ENCODE measurements around the gene B4GALNT1. TPM values are rescaled to one million over a fixed set of nuclear protein-coding genes. Genes with fewer than 3 reads are reported as not detected.

Gene B4GALNT1
- polyA plus RNA-seq, 2 of the 4 experiments (the other 2 are of a cell fraction), result 25.7 to 35.1 TPM

- TF ChIP-seq MYC (IDR thresholded peaks at IDR 0.05; ENCODE audit: borderline replicate concordance, low read length) (no peak), HOXB13 (CRISPR knock-in tag; IDR thresholded peaks at IDR 0.05; ENCODE audit: low read depth) (no peak), GATA3 (IDR thresholded peaks at IDR 0.05; ENCODE audit: borderline replicate concordance) (no peak), SREBF2 (IDR thresholded peaks at IDR 0.05) (no peak), NPAS2 (CRISPR knock-in tag; IDR thresholded peaks at IDR 0.05; ENCODE audit: borderline replicate concordance) (no peak), KDM5A (IDR thresholded peaks at IDR 0.05) (no peak), ZNF302 (CRISPR knock-in tag; IDR thresholded peaks at IDR 0.05) (no peak), POLR2AphosphoS2 (conservative IDR thresholded peaks at IDR 0.05; ENCODE audit: low read length) (no peak), CHD2 (IDR thresholded peaks at IDR 0.05; ENCODE audit: low read length, partially characterized antibody) (no peak), CEBPB (IDR thresholded peaks at IDR 0.05) (no peak), ZC3H11A (IDR thresholded peaks at IDR 0.05) (no peak)
- TF ChIP-seq, protein P1, sequence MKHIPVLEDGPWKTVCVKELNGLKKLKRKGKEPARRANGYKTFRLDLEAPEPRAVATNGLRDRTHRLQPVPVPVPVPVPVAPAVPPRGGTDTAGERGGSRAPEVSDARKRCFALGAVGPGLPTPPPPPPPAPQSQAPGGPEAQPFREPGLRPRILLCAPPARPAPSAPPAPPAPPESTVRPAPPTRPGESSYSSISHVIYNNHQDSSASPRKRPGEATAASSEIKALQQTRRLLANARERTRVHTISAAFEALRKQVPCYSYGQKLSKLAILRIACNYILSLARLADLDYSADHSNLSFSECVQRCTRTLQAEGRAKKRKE (CRISPR knock-in tag; IDR thresholded peaks at IDR 0.05; ENCODE audit: low read depth), result no peak
- Histone ChIP-seq H3K4me3 (peak overlapping the region; percentile 90), H3K9me3 (no peaks in the 10 kb centered on the region), H3K4me1 (peaks cover 13% of the 10 kb centered on the region; the same call in 2 of the 3 replicates), H3K27ac (peak overlapping the region; percentile 94 to 97), H3K4me2 (peak overlapping the region; percentile 100)
- FAIRE-seq (no peak), ATAC-seq (no peak), DNase-seq (ENCODE audit: low read depth in 1 of 2, low spot score in 1 of 2) (no peak)
- ChIA-PET CTCF (interaction anchor here (0.9 to 20.9 kb wide), 4 partner anchors 10 to 27 kb away, joined by 3 to 336 read pairs (median 6); partner anchors contain the start of gene PIP4K2C), POLR2A (interaction anchor here (0.7 kb wide), 1 partner anchor 12 kb away, joined by 3 read pairs; no protein-coding TSS in a partner anchor)
- 86% methylated on average over 6 of the region's 6 CpGs for WGBS (ENCODE audit: missing lambda C conversion rate)
These were observed 29.1 kb downstream of the B4GALNT1 start for GRCh38 chr12:57603815-57604453.

GRCh38 chr12:57603324-57603723 is 29.7 kb downstream of the B4GALNT1 start:
- FAIRE-seq, result no peak
- no peaks in the 10 kb centered on the region for H3K9me3 ChIP-seq
- H3K4me1 ChIP-seq, result peaks cover 13% of the 10 kb centered on the region; the same call in 2 of the 3 replicates
- ATAC-seq, result no peak
- 88% methylated on average over 2 of the region's 2 CpGs for WGBS (ENCODE audit: missing lambda C conversion rate)
- no peak overlapping the region for H3K27ac ChIP-seq
- no peak overlapping the region for H3K4me2 ChIP-seq
- H3K4me3 ChIP-seq, result no peak overlapping the region
- ChIA-PET POLR2A (interaction anchor here (0.7 kb wide), 1 partner anchor 12 kb away, joined by 3 read pairs; no protein-coding TSS in a partner anchor), CTCF (interaction anchor here (0.9 to 20.9 kb wide), 3 partner anchors 11 to 28 kb away, joined by 3 to 336 read pairs (median 8); partner anchors contain the start of gene PIP4K2C)
- DNase-seq (ENCODE audit: low read depth in 1 of 2, low spot score in 1 of 2), result no peak
- TF ChIP-seq HES2 (IDR thresholded peaks at IDR 0.05) (no peak), HOXB13 (CRISPR knock-in tag; IDR thresholded peaks at IDR 0.05; ENCODE audit: low read depth) (no peak), CBX8 (IDR thresholded peaks at IDR 0.05) (no peak), CEBPB (IDR thresholded peaks at IDR 0.05) (no peak), BHLHE40 (IDR thresholded peaks at IDR 0.05; ENCODE audit: low read depth, low read length) (no peak), SMC3 (IDR thresholded peaks at IDR 0.05) (no peak), NFE2L2 (conservative IDR thresholded peaks at IDR 0.05; ENCODE audit: low read length) (no peak), TFCP2L1 (CRISPR knock-in tag; IDR thresholded peaks at IDR 0.05) (no peak), NPAS2 (CRISPR knock-in tag; IDR thresholded peaks at IDR 0.05; ENCODE audit: borderline replicate concordance) (no peak), RAD21 (conservative IDR thresholded peaks at IDR 0.05 in 1 of 2, IDR thresholded peaks at IDR 0.05 in 1 of 2) (no peak), ZFP36 (IDR thresholded peaks at IDR 0.05; ENCODE audit: borderline replicate concordance, partially characterized antibody) (no peak), EP300 (IDR thresholded peaks at IDR 0.05) (no peak), E2F6 (IDR thresholded peaks at IDR 0.05; ENCODE audit: borderline replicate concordance, low read depth) (no peak), HOXA7 (CRISPR knock-in tag; IDR thresholded peaks at IDR 0.05) (no peak), ZC3H11A (IDR thresholded peaks at IDR 0.05) (no peak), FOSB (CRISPR knock-in tag; IDR thresholded peaks at IDR 0.05) (no peak), FOXS1 (CRISPR knock-in tag; IDR thresholded peaks at IDR 0.05) (no peak)
- TF ChIP-seq, protein P2, sequence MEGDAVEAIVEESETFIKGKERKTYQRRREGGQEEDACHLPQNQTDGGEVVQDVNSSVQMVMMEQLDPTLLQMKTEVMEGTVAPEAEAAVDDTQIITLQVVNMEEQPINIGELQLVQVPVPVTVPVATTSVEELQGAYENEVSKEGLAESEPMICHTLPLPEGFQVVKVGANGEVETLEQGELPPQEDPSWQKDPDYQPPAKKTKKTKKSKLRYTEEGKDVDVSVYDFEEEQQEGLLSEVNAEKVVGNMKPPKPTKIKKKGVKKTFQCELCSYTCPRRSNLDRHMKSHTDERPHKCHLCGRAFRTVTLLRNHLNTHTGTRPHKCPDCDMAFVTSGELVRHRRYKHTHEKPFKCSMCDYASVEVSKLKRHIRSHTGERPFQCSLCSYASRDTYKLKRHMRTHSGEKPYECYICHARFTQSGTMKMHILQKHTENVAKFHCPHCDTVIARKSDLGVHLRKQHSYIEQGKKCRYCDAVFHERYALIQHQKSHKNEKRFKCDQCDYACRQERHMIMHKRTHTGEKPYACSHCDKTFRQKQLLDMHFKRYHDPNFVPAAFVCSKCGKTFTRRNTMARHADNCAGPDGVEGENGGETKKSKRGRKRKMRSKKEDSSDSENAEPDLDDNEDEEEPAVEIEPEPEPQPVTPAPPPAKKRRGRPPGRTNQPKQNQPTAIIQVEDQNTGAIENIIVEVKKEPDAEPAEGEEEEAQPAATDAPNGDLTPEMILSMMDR (IDR thresholded peaks at IDR 0.05), result no peak
- TF ChIP-seq, protein P3, sequence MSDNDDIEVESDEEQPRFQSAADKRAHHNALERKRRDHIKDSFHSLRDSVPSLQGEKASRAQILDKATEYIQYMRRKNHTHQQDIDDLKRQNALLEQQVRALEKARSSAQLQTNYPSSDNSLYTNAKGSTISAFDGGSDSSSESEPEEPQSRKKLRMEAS (IDR thresholded peaks at IDR 0.05), result no peak

All from A549 (cell line).